Loucy (cell line): ENCODE data around the gene DCPS.
"Not testable (repeated sequence)": the region's sequence is repeated elsewhere in the genome, so short reads cannot be mapped to it uniquely, and the experiment has no call there.

ENCODE experiments used
- H2AFZ ChIP-seq: fragments of 200-600 bp; sonication (generic); 2 replicates; pipeline ENCODE4 v1.6.0; 2016; ENCODE audit warnings: antibody characterized with exemption, mild to moderate bottlenecking, low read length, moderate library complexity
- H3F3A ChIP-seq: fragments of 200-600 bp; 2 replicates; pipeline ENCODE4 v1.6.0; 2016; ENCODE audit warnings: antibody characterized with exemption, low read depth, mild to moderate bottlenecking
- H3K27me3 ChIP-seq: fragments of 200-600 bp; sonication (generic); 2 replicates; pipeline ENCODE4 v1.6.1; 2014; ENCODE audit warnings: low read length, mild to moderate bottlenecking; ENCODE audit not compliant: insufficient read depth, poor library complexity, severe bottlenecking
- H3K36me3 ChIP-seq: fragments of 200-600 bp; sonication (generic); 2 replicates; pipeline ENCODE4 v1.6.1; 2016; ENCODE audit warnings: low read length; ENCODE audit not compliant: insufficient read depth
- H3K4me1 ChIP-seq: fragments of 200-600 bp; sonication (generic); 2 replicates; pipeline ENCODE4 v1.5.1; 2014; ENCODE audit warnings: low read length, mild to moderate bottlenecking; ENCODE audit not compliant: insufficient read depth, poor library complexity, severe bottlenecking
- H3K4me2 ChIP-seq: fragments of 200-600 bp; sonication (generic); 2 replicates; pipeline ENCODE4 v1.6.0; 2014; ENCODE audit warnings: antibody characterized with exemption, low read length, low read depth, mild to moderate bottlenecking; ENCODE audit not compliant: poor library complexity, severe bottlenecking
- H3K4me3 ChIP-seq: fragments of 200-600 bp; sonication (generic); 2 replicates; pipeline ENCODE4 v1.5.1; 2014; ENCODE audit warnings: low read length, mild to moderate bottlenecking, mixed read lengths; ENCODE audit not compliant: poor library complexity, severe bottlenecking
- H3K79me2 ChIP-seq: fragments of 200-600 bp; sonication (generic); 2 replicates; pipeline ENCODE4 v1.6.1; 2014; ENCODE audit warnings: low read length; ENCODE audit not compliant: insufficient read depth
- H3K9ac ChIP-seq: fragments of 200-600 bp; sonication (generic); 2 replicates; pipeline ENCODE4 v1.6.0; 2014; ENCODE audit warnings: mild to moderate bottlenecking, low read depth, low read length, moderate library complexity; ENCODE audit not compliant: poor library complexity, severe bottlenecking
- H3K9me2 ChIP-seq: fragments of 200-600 bp; sonication (generic); replicated peaks from 2 replicates; pipeline ENCODE4 v1.6.1; 2016; ENCODE audit warnings: low read depth, low read length, mixed read lengths
- H3K9me3 ChIP-seq: fragments of 200-600 bp; sonication (generic); 2 replicates; pipeline ENCODE4 v1.6.1; 2014; ENCODE audit warnings: mild to moderate bottlenecking, antibody characterized with exemption, low read length, low read depth; ENCODE audit not compliant: insufficient read depth
- H4K20me1 ChIP-seq: fragments of 200-600 bp; sonication (generic); 2 replicates; pipeline ENCODE4 v1.6.0; 2014; ENCODE audit warnings: antibody characterized with exemption, low read length, mild to moderate bottlenecking; ENCODE audit not compliant: insufficient read depth, poor library complexity, severe bottlenecking
- CTCF ChIP-seq: fragments of 200-600 bp; sonication (generic); conservative IDR thresholded peaks from 2 replicates; pipeline ENCODE4 v1.5.1; 2014; ENCODE audit warnings: mild to moderate bottlenecking, antibody characterized with exemption, low read length
- EZH2phosphoT487 ChIP-seq: fragments of 200-600 bp; IDR thresholded peaks from 2 replicates; pipeline ENCODE4 v1.6.1; 2018; ENCODE audit warnings: antibody characterized with exemption, mild to moderate bottlenecking, moderate library complexity, borderline replicate concordance

Gene DCPS

GRCh38 chr11:126370016-126370415, 66.2 kb downstream of the DCPS start:
- Histone ChIP-seq H2AFZ (no peak overlapping the region), H3K36me3 (0 out of 2 replicates have a peak, but pooled peaks cover 4% of the 10 kb centered on the region), H3K9me2 (no peaks in the 10 kb centered on the region), H3K4me1 (peaks cover 36% of the 10 kb centered on the region), H4K20me1 (peaks cover 12% of the 10 kb centered on the region), H3K4me3 (no peak overlapping the region), H3K79me2 (peaks cover 92% of the 10 kb centered on the region), H3K9me3 (no peaks in the 10 kb centered on the region), H3K9ac (no peak overlapping the region), H3K27me3 (no peaks in the 10 kb centered on the region), H3K4me2 (peak overlapping the region; percentile 13), H3F3A (no peaks in the 10 kb centered on the region)
- no peak for TF ChIP-seq EZH2phosphoT487
- TF ChIP-seq CTCF: no peak

- Histone ChIP-seq H3K36me3 (0 out of 2 replicates have a peak, but pooled peaks cover 4% of the 10 kb centered on the region), H3K4me3 (no peak overlapping the region), H3F3A (no peaks in the 10 kb centered on the region), H3K79me2 (peaks cover 95% of the 10 kb centered on the region), H3K9ac (no peak overlapping the region), H3K27me3 (no peaks in the 10 kb centered on the region), H2AFZ (no peak overlapping the region), H3K9me3 (no peaks in the 10 kb centered on the region), H4K20me1 (peaks cover 10% of the 10 kb centered on the region), H3K9me2 (no peaks in the 10 kb centered on the region), H3K4me2 (no peak overlapping the region), H3K4me1 (peaks cover 34% of the 10 kb centered on the region)
- TF ChIP-seq CTCF (no peak), EZH2phosphoT487 (no peak)
Observed at GRCh38 chr11:126371595-126371994, 67.7 kb downstream of the DCPS start.

GRCh38 chr11:126373389-126374066, 69.7 kb downstream of the DCPS start:
- H3K4me3 ChIP-seq, H3F3A ChIP-seq, H2AFZ ChIP-seq, H3K27me3 ChIP-seq, H3K9me3 ChIP-seq, H3K36me3 ChIP-seq, H3K4me2 ChIP-seq, H3K9me2 ChIP-seq, H3K9ac ChIP-seq: not testable (repeated sequence)
- H4K20me1 ChIP-seq: peaks cover 13% of the 10 kb centered on the region
- H3K4me1 ChIP-seq: peaks cover 19% of the 10 kb centered on the region
- H3K79me2 ChIP-seq: peaks cover 93% of the 10 kb centered on the region

GRCh38 chr11:126374562-126375300, 70.9 kb downstream of the DCPS start:
- not testable (repeated sequence) for H3K4me3 ChIP-seq, H3K9me2 ChIP-seq, H3K4me2 ChIP-seq, H3K36me3 ChIP-seq, H3K27me3 ChIP-seq, H3F3A ChIP-seq, H3K9ac ChIP-seq, H2AFZ ChIP-seq, H3K9me3 ChIP-seq
- Histone ChIP-seq H3K4me1 (peaks cover 11% of the 10 kb centered on the region), H4K20me1 (peaks cover 13% of the 10 kb centered on the region), H3K79me2 (peaks cover 92% of the 10 kb centered on the region)
